ENCODE results near the gene ARHGAP15. TPM values are rescaled to one million over a fixed set of nuclear protein-coding genes. Genes with fewer than 3 reads are reported as not detected.
A peak's percentile ranks its signal among the peaks of the same experiment; 100 is the strongest.

ARHGAP15 gene
- total RNA-seq, 1 donor from 2014 or later, result 18.5 TPM

DNA sequence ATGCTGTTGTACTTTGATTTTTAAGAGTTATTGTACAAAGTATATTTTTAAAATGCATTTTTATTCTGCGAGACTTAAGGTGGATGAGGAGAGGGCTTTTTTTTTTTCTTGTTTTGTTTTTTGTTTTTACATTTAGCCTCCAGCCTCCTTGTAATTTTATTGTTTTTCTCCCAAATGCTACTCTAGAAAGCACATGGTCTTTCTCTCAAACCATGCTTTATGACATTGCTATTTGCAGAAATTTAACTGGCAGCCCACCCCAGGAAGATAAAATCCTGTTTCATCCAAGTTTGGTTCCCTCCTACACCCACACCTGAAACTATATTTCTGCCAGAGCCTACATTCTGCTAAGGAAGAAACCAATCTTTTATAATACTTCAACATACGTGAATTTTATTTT, 184.6 kb downstream of the ARHGAP15 start:
- Histone ChIP-seq H3K27ac (no peak overlapping the region), H3K36me3 (no peaks in the 10 kb centered on the region), H3K4me3 (no peak overlapping the region), H3K9me3 (no peaks in the 10 kb centered on the region), H3K4me1 (no peaks in the 10 kb centered on the region), H3K27me3 (ENCODE audit: low read depth) (no peaks in the 10 kb centered on the region)
- DNase-seq (no peak), ATAC-seq (no peak)
- TF ChIP-seq CTCF (IDR thresholded peaks at IDR 0.05), result no peak
- intact Hi-C loops (cut with DNase I), result no loop called here

DNA sequence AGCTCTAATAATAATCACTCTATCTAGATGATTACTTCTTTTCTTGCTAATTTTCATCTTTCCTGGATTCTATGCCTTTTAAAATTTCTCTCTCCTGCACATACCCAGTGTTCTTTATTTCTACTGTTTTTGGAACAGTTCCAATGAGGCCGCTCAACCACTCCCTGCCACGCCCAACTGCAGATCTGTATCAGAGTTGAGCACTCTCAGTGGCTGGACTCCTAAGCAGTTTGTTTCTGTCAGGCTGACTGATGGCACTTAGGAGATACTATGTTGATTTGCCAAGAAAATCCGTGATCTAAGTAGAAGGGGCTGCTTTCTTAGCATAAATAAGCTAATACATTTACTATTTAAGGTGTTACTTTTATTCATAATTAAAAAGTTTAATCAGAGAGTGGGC, 192.8 kb downstream of the ARHGAP15 start:
- Histone ChIP-seq H3K27me3 (ENCODE audit: low read depth) (no peaks in the 10 kb centered on the region), H3K27ac (no peak overlapping the region), H3K9me3 (no peaks in the 10 kb centered on the region), H3K4me3 (no peak overlapping the region), H3K36me3 (no peaks in the 10 kb centered on the region), H3K4me1 (no peaks in the 10 kb centered on the region)
- intact Hi-C loops (cut with DNase I), result no loop called here
- no peak for DNase-seq
- no peak for TF ChIP-seq CTCF (IDR thresholded peaks at IDR 0.05)
- ATAC-seq, result no peak

DNA sequence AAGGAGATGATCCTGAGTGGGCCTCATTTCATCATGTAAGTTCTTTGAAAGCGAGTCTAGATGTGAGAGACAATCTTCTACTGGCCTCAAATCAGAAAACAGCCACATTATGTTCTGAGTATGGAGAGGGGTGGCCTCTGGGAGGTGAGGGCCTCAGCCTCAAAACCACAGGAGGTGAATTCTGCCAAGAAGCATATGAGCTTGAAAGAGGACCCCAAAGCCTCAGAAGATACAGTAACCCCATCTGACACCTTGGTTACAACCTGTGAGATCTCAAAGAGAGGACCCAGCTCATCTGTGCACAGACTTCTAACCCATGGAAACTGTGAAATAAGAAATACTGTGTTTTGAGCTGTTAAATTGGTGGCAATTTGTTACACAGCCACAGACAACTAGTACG, 200.1 kb downstream of the ARHGAP15 start:
- Histone ChIP-seq H3K27ac (no peak overlapping the region), H3K4me3 (no peak overlapping the region), H3K36me3 (no peaks in the 10 kb centered on the region), H3K9me3 (no peaks in the 10 kb centered on the region), H3K27me3 (ENCODE audit: low read depth) (no peaks in the 10 kb centered on the region), H3K4me1 (no peaks in the 10 kb centered on the region)
- DNase-seq (no peak), ATAC-seq (no peak)
- no peak for TF ChIP-seq CTCF (IDR thresholded peaks at IDR 0.05)
- intact Hi-C loops (cut with DNase I), result no loop called here

GRCh38 chr2:143333168-143333791, 204.1 kb downstream of the ARHGAP15 start:
- Histone ChIP-seq H3K4me1 (no peaks in the 10 kb centered on the region), H3K4me3 (no peak overlapping the region), H3K9me3 (no peaks in the 10 kb centered on the region), H3K36me3 (no peaks in the 10 kb centered on the region), H3K27ac (no peak overlapping the region), H3K27me3 (ENCODE audit: low read depth) (no peaks in the 10 kb centered on the region)
- intact Hi-C loops (cut with DNase I), result no loop called here
- ATAC-seq, result peak in 1 of 2 donors; percentile 43
- TF ChIP-seq CTCF (IDR thresholded peaks at IDR 0.05), result no peak
- DNase-seq, result no peak

DNA sequence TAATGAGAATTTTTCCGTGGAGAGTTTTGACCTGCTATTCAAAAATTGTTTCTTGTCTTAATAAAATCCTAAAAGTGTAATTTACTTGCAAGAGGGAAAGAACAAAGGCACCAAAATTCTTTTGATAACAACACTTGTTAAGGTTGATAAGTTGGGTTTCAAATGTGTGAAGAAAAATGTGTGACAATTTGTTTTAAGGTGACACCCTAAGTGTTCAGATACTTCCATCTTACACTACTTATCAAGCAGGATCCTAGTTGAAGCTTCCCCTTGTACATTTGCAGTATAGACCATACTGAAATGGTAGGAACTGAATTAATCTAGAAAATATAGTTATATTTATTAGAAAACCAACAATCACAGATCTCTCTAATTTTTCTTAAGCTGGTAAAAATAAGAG, 204.6 kb downstream of the ARHGAP15 start:
- H3K36me3 ChIP-seq, result no peaks in the 10 kb centered on the region
- no peak overlapping the region for H3K27ac ChIP-seq
- H3K27me3 ChIP-seq (ENCODE audit: low read depth), result no peaks in the 10 kb centered on the region
- H3K9me3 ChIP-seq, result no peaks in the 10 kb centered on the region
- no peak for TF ChIP-seq CTCF (IDR thresholded peaks at IDR 0.05)
- no peaks in the 10 kb centered on the region for H3K4me1 ChIP-seq
- intact Hi-C loops (cut with DNase I), result no loop called here
- H3K4me3 ChIP-seq, result no peak overlapping the region
- no peak for ATAC-seq
- DNase-seq, result no peak

All from lower lobe of right lung (tissue), 2 donors.